GM23338 (cell line): Measurements from ENCODE around the gene VPREB3. TPM values are rescaled to one million over a fixed set of nuclear protein-coding genes. Genes with fewer than 3 reads are reported as not detected.

Experiments used
- EZH2phosphoT487 ChIP-seq: fragments of 200-600 bp; sonication (generic); IDR thresholded peaks from one replicate; pipeline ENCODE4 v1.8.1; 2018; ENCODE audit warnings: antibody characterized with exemption; ENCODE audit not compliant: unreplicated experiment
- JUNB ChIP-seq: IDR thresholded peaks from one replicate; pipeline ENCODE4 v1.6.1; 2016; ENCODE audit warnings: antibody characterized with exemption; ENCODE audit not compliant: unreplicated experiment
- STAT1 ChIP-seq: IDR thresholded peaks from one replicate; pipeline ENCODE4 v1.6.1; 2016; ENCODE audit warnings: antibody characterized with exemption; ENCODE audit not compliant: unreplicated experiment
- polyA plus RNA-seq: library from polyadenylated mRNA; unstranded; fragments of >200 nt; fragmentation: Nextera tagmentation; extraction: Ambion mirVana; gene quantifications from 2 replicates; pipeline ENCODE4 v1.2.1, GENCODE V29; 2016
- total RNA-seq: library from RNA; depleted of rRNA; stranded (reverse); fragments of >200 nt; shearing (Covaris generic); gene quantifications from 2 replicates; pipeline ENCODE4 v1.2.3, GENCODE V29; 2014
- TF ChIP-seq, protein P1 (sequence below): fragments of 250-450 bp; sonication (Bioruptor Pico); IDR thresholded peaks from 2 replicates; pipeline ENCODE4 v1.5.0; 2020; ENCODE audit warnings: mild to moderate bottlenecking, moderate library complexity
- TF ChIP-seq, protein P2 (sequence below): IDR thresholded peaks from one replicate; pipeline ENCODE4 v1.6.1; 2018; ENCODE audit warnings: antibody characterized with exemption; ENCODE audit not compliant: unreplicated experiment

Gene VPREB3
- total and polyA plus RNA-seq, 2 experiments from 2014 or later: 1.1 TPM; not detected in 1

DNA sequence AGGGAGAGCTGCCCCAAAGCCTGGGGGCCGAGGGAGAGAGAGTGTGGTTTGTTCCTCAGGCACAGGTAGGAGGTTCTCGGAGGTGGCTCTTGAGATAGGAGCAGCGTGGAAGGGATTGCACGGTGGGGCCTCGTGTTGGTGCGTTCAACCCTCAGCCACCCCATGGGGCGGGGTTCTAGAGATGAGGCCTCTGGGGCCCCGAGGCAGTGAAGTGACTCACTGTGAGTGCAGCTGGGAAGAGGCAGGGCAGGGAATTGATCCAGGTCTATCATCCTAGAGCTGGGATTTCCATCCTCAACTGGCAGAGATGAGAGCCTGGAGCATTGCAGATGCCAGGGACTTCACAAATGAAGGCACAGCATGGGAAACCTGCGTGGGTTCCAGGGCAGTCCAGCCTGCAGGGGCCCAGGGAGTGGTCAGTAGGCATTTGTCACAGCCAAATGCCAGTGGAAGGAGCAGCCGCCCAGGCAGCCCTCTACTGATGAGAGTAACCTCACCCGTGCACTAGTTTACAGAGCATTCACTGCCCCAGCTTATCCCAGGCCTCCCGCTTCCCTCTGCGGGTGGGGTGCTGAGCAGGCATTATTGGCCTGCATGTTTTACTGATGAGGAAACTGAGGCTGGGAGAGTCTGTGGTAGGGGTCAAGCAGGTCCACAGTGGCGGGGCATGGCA is 27.4 kb upstream of the VPREB3 start (continued):
- TF ChIP-seq, protein P1, sequence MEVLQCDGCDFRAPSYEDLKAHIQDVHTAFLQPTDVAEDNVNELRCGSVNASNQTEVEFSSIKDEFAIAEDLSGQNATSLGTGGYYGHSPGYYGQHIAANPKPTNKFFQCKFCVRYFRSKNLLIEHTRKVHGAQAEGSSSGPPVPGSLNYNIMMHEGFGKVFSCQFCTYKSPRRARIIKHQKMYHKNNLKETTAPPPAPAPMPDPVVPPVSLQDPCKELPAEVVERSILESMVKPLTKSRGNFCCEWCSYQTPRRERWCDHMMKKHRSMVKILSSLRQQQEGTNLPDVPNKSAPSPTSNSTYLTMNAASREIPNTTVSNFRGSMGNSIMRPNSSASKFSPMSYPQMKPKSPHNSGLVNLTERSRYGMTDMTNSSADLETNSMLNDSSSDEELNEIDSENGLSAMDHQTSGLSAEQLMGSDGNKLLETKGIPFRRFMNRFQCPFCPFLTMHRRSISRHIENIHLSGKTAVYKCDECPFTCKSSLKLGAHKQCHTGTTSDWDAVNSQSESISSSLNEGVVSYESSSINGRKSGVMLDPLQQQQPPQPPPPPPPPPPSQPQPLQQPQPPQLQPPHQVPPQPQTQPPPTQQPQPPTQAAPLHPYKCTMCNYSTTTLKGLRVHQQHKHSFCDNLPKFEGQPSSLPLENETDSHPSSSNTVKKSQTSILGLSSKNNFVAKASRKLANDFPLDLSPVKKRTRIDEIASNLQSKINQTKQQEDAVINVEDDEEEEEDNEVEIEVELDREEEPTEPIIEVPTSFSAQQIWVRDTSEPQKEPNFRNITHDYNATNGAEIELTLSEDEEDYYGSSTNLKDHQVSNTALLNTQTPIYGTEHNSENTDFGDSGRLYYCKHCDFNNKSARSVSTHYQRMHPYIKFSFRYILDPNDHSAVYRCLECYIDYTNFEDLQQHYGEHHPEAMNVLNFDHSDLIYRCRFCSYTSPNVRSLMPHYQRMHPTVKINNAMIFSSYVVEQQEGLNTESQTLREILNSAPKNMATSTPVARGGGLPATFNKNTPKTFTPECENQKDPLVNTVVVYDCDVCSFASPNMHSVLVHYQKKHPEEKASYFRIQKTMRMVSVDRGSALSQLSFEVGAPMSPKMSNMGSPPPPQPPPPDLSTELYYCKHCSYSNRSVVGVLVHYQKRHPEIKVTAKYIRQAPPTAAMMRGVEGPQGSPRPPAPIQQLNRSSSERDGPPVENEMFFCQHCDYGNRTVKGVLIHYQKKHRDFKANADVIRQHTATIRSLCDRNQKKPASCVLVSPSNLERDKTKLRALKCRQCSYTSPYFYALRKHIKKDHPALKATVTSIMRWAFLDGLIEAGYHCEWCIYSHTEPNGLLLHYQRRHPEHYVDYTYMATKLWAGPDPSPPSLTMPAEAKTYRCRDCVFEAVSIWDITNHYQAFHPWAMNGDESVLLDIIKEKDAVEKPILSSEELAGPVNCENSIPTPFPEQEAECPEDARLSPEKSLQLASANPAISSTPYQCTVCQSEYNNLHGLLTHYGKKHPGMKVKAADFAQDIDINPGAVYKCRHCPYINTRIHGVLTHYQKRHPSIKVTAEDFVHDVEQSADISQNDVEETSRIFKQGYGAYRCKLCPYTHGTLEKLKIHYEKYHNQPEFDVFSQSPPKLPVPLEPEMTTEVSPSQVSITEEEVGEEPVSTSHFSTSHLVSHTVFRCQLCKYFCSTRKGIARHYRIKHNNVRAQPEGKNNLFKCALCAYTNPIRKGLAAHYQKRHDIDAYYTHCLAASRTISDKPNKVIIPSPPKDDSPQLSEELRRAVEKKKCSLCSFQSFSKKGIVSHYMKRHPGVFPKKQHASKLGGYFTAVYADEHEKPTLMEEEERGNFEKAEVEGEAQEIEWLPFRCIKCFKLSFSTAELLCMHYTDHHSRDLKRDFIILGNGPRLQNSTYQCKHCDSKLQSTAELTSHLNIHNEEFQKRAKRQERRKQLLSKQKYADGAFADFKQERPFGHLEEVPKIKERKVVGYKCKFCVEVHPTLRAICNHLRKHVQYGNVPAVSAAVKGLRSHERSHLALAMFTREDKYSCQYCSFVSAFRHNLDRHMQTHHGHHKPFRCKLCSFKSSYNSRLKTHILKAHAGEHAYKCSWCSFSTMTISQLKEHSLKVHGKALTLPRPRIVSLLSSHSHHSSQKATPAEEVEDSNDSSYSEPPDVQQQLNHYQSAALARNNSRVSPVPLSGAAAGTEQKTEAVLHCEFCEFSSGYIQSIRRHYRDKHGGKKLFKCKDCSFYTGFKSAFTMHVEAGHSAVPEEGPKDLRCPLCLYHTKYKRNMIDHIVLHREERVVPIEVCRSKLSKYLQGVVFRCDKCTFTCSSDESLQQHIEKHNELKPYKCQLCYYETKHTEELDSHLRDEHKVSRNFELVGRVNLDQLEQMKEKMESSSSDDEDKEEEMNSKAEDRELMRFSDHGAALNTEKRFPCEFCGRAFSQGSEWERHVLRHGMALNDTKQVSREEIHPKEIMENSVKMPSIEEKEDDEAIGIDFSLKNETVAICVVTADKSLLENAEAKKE: no peak
- TF ChIP-seq, protein P2, sequence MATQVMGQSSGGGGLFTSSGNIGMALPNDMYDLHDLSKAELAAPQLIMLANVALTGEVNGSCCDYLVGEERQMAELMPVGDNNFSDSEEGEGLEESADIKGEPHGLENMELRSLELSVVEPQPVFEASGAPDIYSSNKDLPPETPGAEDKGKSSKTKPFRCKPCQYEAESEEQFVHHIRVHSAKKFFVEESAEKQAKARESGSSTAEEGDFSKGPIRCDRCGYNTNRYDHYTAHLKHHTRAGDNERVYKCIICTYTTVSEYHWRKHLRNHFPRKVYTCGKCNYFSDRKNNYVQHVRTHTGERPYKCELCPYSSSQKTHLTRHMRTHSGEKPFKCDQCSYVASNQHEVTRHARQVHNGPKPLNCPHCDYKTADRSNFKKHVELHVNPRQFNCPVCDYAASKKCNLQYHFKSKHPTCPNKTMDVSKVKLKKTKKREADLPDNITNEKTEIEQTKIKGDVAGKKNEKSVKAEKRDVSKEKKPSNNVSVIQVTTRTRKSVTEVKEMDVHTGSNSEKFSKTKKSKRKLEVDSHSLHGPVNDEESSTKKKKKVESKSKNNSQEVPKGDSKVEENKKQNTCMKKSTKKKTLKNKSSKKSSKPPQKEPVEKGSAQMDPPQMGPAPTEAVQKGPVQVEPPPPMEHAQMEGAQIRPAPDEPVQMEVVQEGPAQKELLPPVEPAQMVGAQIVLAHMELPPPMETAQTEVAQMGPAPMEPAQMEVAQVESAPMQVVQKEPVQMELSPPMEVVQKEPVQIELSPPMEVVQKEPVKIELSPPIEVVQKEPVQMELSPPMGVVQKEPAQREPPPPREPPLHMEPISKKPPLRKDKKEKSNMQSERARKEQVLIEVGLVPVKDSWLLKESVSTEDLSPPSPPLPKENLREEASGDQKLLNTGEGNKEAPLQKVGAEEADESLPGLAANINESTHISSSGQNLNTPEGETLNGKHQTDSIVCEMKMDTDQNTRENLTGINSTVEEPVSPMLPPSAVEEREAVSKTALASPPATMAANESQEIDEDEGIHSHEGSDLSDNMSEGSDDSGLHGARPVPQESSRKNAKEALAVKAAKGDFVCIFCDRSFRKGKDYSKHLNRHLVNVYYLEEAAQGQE: no peak
- no peak for TF ChIP-seq EZH2phosphoT487
- no peak for TF ChIP-seq STAT1
- TF ChIP-seq JUNB: no peak
